RWPE2 (cell line): ENCODE measurements around the gene ADAMTSL4.

Source experiments
- ATAC-seq: fragments of 200-7000 bp; cut with Tn5 transposase; 3 replicates; pipeline ENCODE4 v1.9.1; 2021; ENCODE audit warnings: low read depth
- DNase-seq: peaks from one replicate; pipeline ENCODE4 v3.0.0-alpha.2; 2020; ENCODE audit warnings: low spot score
- H3K27ac ChIP-seq: fragments of 450-650 bp; 2 replicates; pipeline ENCODE4 v1.5.1; 2017; ENCODE audit warnings: mild to moderate bottlenecking; ENCODE audit not compliant: poor library complexity, severe bottlenecking
- H3K27me3 ChIP-seq: fragments of 250-450 bp; sonication (Bioruptor Pico); 2 replicates; pipeline ENCODE4 v1.5.1; 2021; ENCODE audit warnings: mild to moderate bottlenecking, moderate library complexity; ENCODE audit not compliant: insufficient read depth, poor library complexity, severe bottlenecking
- H3K36me3 ChIP-seq: fragments of 250-450 bp; sonication (Bioruptor Pico); 2 replicates; pipeline ENCODE4 v1.5.1; 2020; ENCODE audit warnings: low read depth, mild to moderate bottlenecking, moderate library complexity
- H3K4me1 ChIP-seq: fragments of 250-450 bp; sonication (Bioruptor Pico); 2 replicates; pipeline ENCODE4 v1.5.1; 2021; ENCODE audit warnings: mild to moderate bottlenecking, moderate library complexity; ENCODE audit not compliant: insufficient read depth, poor library complexity, severe bottlenecking
- H3K4me3 ChIP-seq: fragments of 250-450 bp; sonication (Bioruptor Pico); 2 replicates; pipeline ENCODE4 v1.5.1; 2021; ENCODE audit warnings: mild to moderate bottlenecking, moderate library complexity; ENCODE audit not compliant: severe bottlenecking
- H3K9me3 ChIP-seq: fragments of 250-450 bp; sonication (Bioruptor Pico); 2 replicates; pipeline ENCODE4 v1.5.1; 2021; ENCODE audit warnings: mild to moderate bottlenecking, moderate library complexity; ENCODE audit not compliant: severe bottlenecking
- TF ChIP-seq, protein P1 (sequence below): fragments of 450-650 bp; IDR thresholded peaks from one replicate; pipeline ENCODE4 v1.5.1; 2017; ENCODE audit warnings: mild to moderate bottlenecking, moderate library complexity; ENCODE audit not compliant: poor library complexity, severe bottlenecking

Gene ADAMTSL4

DNA sequence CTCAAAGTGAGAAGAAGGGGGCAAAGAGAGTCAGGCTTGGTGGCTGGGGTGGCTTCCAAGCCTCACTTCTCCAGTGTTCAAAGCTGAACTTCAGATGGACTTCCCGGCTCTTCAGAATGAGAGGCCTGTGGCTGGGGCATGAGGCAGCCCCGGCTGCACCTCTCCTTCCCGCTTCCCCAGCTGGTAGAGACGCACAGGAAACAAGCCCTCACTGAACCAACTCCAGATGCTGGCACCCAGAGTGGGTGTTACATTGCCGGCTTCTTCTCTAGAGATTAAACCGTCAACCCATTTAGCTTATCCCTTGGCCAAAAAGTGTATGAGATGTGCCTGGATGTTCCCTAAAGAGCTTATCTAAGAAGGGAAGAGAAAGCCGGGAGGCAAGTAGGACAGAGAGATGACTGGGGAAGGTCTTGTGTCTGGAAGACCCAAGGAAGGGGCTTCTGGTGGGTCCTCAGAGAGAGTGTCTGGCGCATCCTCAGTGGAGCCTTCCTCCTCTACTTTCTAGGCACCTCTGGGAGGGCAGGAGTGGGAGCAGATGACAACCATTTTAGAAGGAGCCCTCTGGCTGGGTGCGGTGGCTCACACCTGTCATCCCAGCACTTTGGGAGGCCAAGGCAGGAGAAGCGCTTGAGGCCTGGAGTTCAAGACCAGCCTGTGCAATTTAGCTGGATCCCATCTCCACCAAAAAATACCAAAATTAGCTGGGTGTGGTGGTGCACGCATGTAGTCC is 2.0 kb downstream of the ADAMTSL4 start:
- TF ChIP-seq, protein P1, sequence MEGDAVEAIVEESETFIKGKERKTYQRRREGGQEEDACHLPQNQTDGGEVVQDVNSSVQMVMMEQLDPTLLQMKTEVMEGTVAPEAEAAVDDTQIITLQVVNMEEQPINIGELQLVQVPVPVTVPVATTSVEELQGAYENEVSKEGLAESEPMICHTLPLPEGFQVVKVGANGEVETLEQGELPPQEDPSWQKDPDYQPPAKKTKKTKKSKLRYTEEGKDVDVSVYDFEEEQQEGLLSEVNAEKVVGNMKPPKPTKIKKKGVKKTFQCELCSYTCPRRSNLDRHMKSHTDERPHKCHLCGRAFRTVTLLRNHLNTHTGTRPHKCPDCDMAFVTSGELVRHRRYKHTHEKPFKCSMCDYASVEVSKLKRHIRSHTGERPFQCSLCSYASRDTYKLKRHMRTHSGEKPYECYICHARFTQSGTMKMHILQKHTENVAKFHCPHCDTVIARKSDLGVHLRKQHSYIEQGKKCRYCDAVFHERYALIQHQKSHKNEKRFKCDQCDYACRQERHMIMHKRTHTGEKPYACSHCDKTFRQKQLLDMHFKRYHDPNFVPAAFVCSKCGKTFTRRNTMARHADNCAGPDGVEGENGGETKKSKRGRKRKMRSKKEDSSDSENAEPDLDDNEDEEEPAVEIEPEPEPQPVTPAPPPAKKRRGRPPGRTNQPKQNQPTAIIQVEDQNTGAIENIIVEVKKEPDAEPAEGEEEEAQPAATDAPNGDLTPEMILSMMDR: no peak
- H3K4me1 ChIP-seq: peaks cover 19% of the 10 kb centered on the region
- H3K9me3 ChIP-seq: no peaks in the 10 kb centered on the region
- H3K36me3 ChIP-seq: peaks cover 8% of the 10 kb centered on the region; the same call in 1 of the 2 replicates
- no peak for ATAC-seq
- H3K27ac ChIP-seq: peak overlapping the region; percentile 70
- DNase-seq: no peak
- H3K4me3 ChIP-seq: no peak overlapping the region
- no peaks in the 10 kb centered on the region for H3K27me3 ChIP-seq

DNA sequence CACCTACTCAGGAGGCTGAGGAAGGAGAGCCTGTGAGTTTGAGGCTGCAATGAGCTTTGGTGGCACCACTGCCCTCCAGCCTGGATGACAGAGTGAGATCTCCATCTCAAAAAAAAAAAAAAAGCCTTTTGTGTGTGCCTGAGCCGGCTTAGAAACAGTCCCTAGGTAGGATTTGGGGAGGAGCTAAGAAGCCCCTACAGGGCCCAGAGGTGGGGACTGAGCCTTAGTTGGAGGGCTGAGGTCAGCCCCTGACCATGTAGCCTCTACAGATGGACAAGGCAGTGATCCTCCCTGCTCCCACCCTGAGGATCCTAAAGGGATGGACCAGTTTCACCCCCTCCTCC is 2.5 kb downstream of the ADAMTSL4 start:
- ATAC-seq (peak; percentile 0; the same call in 1 of the 3 replicates), DNase-seq (no peak)
- H3K36me3 ChIP-seq: peaks cover 8% of the 10 kb centered on the region; the same call in 1 of the 2 replicates
- H3K27ac ChIP-seq: peak overlapping the region; percentile 70
- TF ChIP-seq, protein P1: no peak
- H3K27me3 ChIP-seq: no peaks in the 10 kb centered on the region
- peaks cover 19% of the 10 kb centered on the region for H3K4me1 ChIP-seq
- H3K9me3 ChIP-seq: no peaks in the 10 kb centered on the region
- no peak overlapping the region for H3K4me3 ChIP-seq

DNA sequence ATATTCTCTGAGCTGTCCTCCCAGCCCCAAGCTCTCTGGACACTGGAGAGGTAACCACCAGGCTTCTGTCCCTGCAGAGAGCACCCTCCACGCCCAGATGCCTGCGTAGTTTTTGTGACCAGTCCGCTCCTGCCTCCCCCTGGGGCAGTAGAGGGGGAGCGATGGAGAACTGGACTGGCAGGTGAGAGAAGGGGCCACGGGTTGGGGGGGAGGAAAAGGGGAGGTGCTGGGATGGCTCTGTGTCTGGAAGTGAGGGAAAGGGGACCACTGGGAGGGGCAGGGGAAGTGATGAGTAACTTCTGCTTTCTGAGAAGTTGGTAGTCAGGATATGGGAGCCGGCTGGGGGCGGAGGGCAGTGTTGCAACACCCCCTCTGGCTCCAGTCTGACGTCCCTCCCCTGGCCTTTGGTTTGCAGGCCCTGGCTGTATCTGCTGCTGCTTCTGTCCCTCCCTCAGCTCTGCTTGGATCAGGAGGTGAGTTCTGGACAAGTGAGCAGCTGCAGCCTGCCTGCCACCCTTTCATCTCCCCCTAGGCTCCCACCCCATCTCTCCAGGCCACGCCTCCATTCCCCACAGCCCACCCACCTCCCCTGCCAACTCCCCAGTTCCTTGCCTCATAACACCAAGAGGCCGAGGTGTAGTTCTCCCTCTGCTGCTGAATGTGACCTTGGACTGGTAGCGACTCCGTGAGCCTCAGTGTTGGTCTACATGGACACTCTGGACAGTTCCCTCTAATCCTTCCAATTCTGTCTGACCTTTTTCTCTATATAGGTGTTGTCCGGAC is 3.1 kb downstream of the ADAMTSL4 start:
- DNase-seq (peak; percentile 90), ATAC-seq (peak; percentile 75)
- peaks cover 19% of the 10 kb centered on the region for H3K4me1 ChIP-seq
- H3K9me3 ChIP-seq: no peaks in the 10 kb centered on the region
- H3K27ac ChIP-seq: peak overlapping the region; percentile 70
- H3K27me3 ChIP-seq: no peaks in the 10 kb centered on the region
- H3K4me3 ChIP-seq: no peak overlapping the region
- TF ChIP-seq, protein P1: peak; percentile 10
- H3K36me3 ChIP-seq: peaks cover 8% of the 10 kb centered on the region; the same call in 1 of the 2 replicates

DNA sequence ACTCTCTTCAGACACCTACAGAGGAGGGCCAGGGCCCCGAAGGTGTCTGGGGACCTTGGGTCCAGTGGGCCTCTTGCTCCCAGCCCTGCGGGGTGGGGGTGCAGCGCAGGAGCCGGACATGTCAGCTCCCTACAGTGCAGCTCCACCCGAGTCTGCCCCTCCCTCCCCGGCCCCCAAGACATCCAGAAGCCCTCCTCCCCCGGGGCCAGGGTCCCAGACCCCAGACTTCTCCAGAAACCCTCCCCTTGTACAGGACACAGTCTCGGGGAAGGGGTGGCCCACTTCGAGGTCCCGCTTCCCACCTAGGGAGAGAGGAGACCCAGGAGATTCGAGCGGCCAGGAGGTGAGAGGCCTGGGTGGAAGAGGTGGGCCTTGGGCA is 3.7 kb downstream of the ADAMTSL4 start:
- TF ChIP-seq, protein P1: no peak
- Histone ChIP-seq H3K27me3 (no peaks in the 10 kb centered on the region), H3K27ac (peak overlapping the region; percentile 70), H3K4me1 (peaks cover 19% of the 10 kb centered on the region), H3K36me3 (peaks cover 8% of the 10 kb centered on the region; the same call in 1 of the 2 replicates), H3K4me3 (no peak overlapping the region), H3K9me3 (no peaks in the 10 kb centered on the region)
- DNase-seq (no peak), ATAC-seq (no peak)
